ENCODE results near the gene KCNQ5. TPM values are rescaled to one million over a fixed set of nuclear protein-coding genes. Genes with fewer than 3 reads are reported as not detected.

The KCNQ5 gene
- total and polyA plus RNA-seq, 12 donors: 0.10 to 3.6 (median 0.52) TPM

GRCh38 chr6:72651174-72651573 lies 29.3 kb downstream of the KCNQ5 start:
- intact Hi-C loops (cut with DNase I): no loop called here
- Histone ChIP-seq H3K27me3 (no peaks in the 10 kb centered on the region), H3K36me3 (replicated peaks in 1 of 2) (no peaks in the 10 kb centered on the region), H3K9me3 (replicated peaks in 1 of 3) (no peaks in the 10 kb centered on the region), H3K4me3 (no peak overlapping the region), H3K27ac (no peak overlapping the region), H3K4me1 (replicated peaks in 1 of 2) (no peaks in the 10 kb centered on the region)
- TF ChIP-seq POLR2A (IDR thresholded peaks at IDR 0.05) (no peak), CTCF (IDR thresholded peaks at IDR 0.05) (no peak)
- 63 to 67% (median 65%) methylated on average over 1 of the region's 1 CpG for WGBS, 4 donors
- DNase-seq: no peak

- Histone ChIP-seq H3K27ac (no peak overlapping the region), H3K27me3 (no peaks in the 10 kb centered on the region), H3K4me3 (no peak overlapping the region), H3K36me3 (replicated peaks in 1 of 2) (no peaks in the 10 kb centered on the region), H3K9me3 (replicated peaks in 1 of 3) (no peaks in the 10 kb centered on the region), H3K4me1 (replicated peaks in 1 of 2) (no peaks in the 10 kb centered on the region)
- no peak for DNase-seq
- intact Hi-C loops (cut with DNase I): no loop called here
- 69 to 77% (median 75%) methylated on average over 7 of the region's 7 CpGs for WGBS, 4 donors
- no peak for TF ChIP-seq CTCF (IDR thresholded peaks at IDR 0.05)
- TF ChIP-seq POLR2A (IDR thresholded peaks at IDR 0.05): no peak
These were observed 30.4 kb downstream of the KCNQ5 start for GRCh38 chr6:72651967-72652956.

- DNase-seq: no peak
- 48 to 59% (median 50%) methylated on average over 1 of the region's 1 CpG for WGBS, 4 donors
- H3K9me3 ChIP-seq (replicated peaks in 1 of 3): no peaks in the 10 kb centered on the region
- intact Hi-C loops (cut with DNase I): no loop called here
- no peak for TF ChIP-seq CTCF (IDR thresholded peaks at IDR 0.05)
- no peak for TF ChIP-seq POLR2A (IDR thresholded peaks at IDR 0.05)
- no peaks in the 10 kb centered on the region for H3K4me1 ChIP-seq (replicated peaks in 1 of 2)
- no peak overlapping the region for H3K27ac ChIP-seq
- H3K36me3 ChIP-seq (replicated peaks in 1 of 2): no peaks in the 10 kb centered on the region
- no peak overlapping the region for H3K4me3 ChIP-seq
- no peaks in the 10 kb centered on the region for H3K27me3 ChIP-seq
These were observed 31.2 kb downstream of the KCNQ5 start for GRCh38 chr6:72653026-72653425.

GRCh38 chr6:72654071-72654621 lies 32.3 kb downstream of the KCNQ5 start:
- no peak for DNase-seq
- Histone ChIP-seq H3K27me3 (no peaks in the 10 kb centered on the region), H3K27ac (no peak overlapping the region), H3K4me1 (replicated peaks in 1 of 2) (no peaks in the 10 kb centered on the region), H3K36me3 (replicated peaks in 1 of 2) (no peaks in the 10 kb centered on the region), H3K4me3 (no peak overlapping the region), H3K9me3 (replicated peaks in 1 of 3) (no peaks in the 10 kb centered on the region)
- 42 to 75% (median 69%) methylated on average over 2 of the region's 2 CpGs for WGBS, 4 donors
- intact Hi-C loops (cut with DNase I): no loop called here
- TF ChIP-seq POLR2A (IDR thresholded peaks at IDR 0.05): no peak
- no peak for TF ChIP-seq CTCF (IDR thresholded peaks at IDR 0.05)
